K562 (cell line): ENCODE results near the gene FEV. TPM values are rescaled to one million over a fixed set of nuclear protein-coding genes. Genes with fewer than 3 reads are reported as not detected.

Experiments
- ATAC-seq: fragments of 200-7000 bp; cut with Tn5 transposase; 3 replicates; pipeline ENCODE4 v1.9.1; 2020; ENCODE audit warnings: moderate library complexity
- BruUV-seq: library from RNA; stranded (reverse); fragments of 400-500 nt; replicated peaks from 2 replicates; lab custom pipeline; 2021; lab: Mats Ljungman, UMichigan
- CTCF ChIA-PET: fragments of 300-600 bp; formaldehyde crosslinking; extraction: SDS; loops from one replicate; lab custom pipeline; 2021; ENCODE audit warnings: low intra/inter-chr PET ratio; lab: Yijun Ruan, JAX
- POLR2A ChIA-PET: fragments of 300-600, 350-650 bp; sonication (Branson Sonifier 250); formaldehyde crosslinking; extraction: SDS; loops from one replicate; lab custom pipeline; 2021; ENCODE audit warnings: antibody characterized with exemption, inconsistent platforms; lab: Yijun Ruan, JAX
- DNase-seq, 4 experiments: peaks; one replicate each; pipeline versions ENCODE4 v3.0.0 to v3.0.0-alpha.2; 2011 to 2018; ENCODE audit warnings: low spot score in 3 of 4, mixed read lengths in 3 of 4; ENCODE audit errors: extremely low read depth in 1 of 4
- FAIRE-seq: peaks from 2 replicates; lab custom pipeline; 2011; peaks lifted over from hg19 to GRCh38; lab: Jason Lieb, UNC
- H2AFZ ChIP-seq: 2 replicates; pipeline ENCODE4 v1.6.0; 2011; ENCODE audit warnings: low read depth, low read length, control low read depth, inconsistent platforms
- H3K27ac ChIP-seq: fragments of 200-600 bp; 3 replicates; pipeline ENCODE4 v1.8.0; 2011; ENCODE audit warnings: low read depth, mild to moderate bottlenecking, control low read depth, inconsistent platforms, low read length, moderate library complexity, mixed read lengths; ENCODE audit errors: extremely low read depth
- H3K27me3 ChIP-seq, 2 experiments: fragments of 300-600 bp in 1 of 2; 2 replicates in 1 of 2; 3 replicates in 1 of 2; pipeline versions ENCODE4 v1.6.0 to v1.8.0; 2011; ENCODE audit warnings: inconsistent platforms in 2 of 2, low read length in 2 of 2, mild to moderate bottlenecking in 1 of 2, mixed read lengths in 1 of 2, moderate library complexity in 1 of 2; ENCODE audit not compliant: control insufficient read depth in 2 of 2, insufficient read depth in 2 of 2
- H3K36me3 ChIP-seq: fragments of 300-600 bp; 3 replicates; pipeline ENCODE4 v1.8.0; 2011; ENCODE audit warnings: mild to moderate bottlenecking, low read length, inconsistent platforms; ENCODE audit not compliant: control insufficient read depth, insufficient read depth
- H3K4me1 ChIP-seq, 2 experiments: fragments of 200-600 bp in 1 of 2; replicated peaks in 1 of 2; 2 replicates in 1 of 2; 3 replicates in 1 of 2; pipeline versions ENCODE4 v1.5.1 to v1.8.0; 2011; ENCODE audit warnings: inconsistent platforms in 2 of 2, low read length in 2 of 2, mild to moderate bottlenecking in 1 of 2, mixed read lengths in 1 of 2, moderate library complexity in 1 of 2; ENCODE audit not compliant: control insufficient read depth in 2 of 2, insufficient read depth in 2 of 2
- H3K4me2 ChIP-seq: 2 replicates; pipeline ENCODE4 v1.6.1; 2011; ENCODE audit warnings: low read length, control low read depth, inconsistent platforms, mixed read lengths; ENCODE audit not compliant: insufficient read depth
- H3K4me3 ChIP-seq: fragments of 200-600 bp; sonication (generic), shearing (Covaris generic); 2 replicates; pipeline ENCODE4 v1.5.1; 2016; ENCODE audit warnings: control low read depth, inconsistent platforms
- H3K79me2 ChIP-seq: fragments of 200-600 bp; 3 replicates; pipeline ENCODE4 v1.8.0; 2011; ENCODE audit warnings: low read length, inconsistent platforms; ENCODE audit not compliant: control insufficient read depth, insufficient read depth
- H3K9ac ChIP-seq, 2 experiments: 2 replicates each; pipeline versions ENCODE4 v1.6.0 to v1.6.1; 2011; ENCODE audit warnings: low read depth in 2 of 2, low read length in 2 of 2, control low read depth in 1 of 2, inconsistent platforms in 1 of 2, mild to moderate bottlenecking in 1 of 2, mixed read lengths in 1 of 2; ENCODE audit not compliant: insufficient read depth in 1 of 2
- H3K9me1 ChIP-seq: one replicate; pipeline ENCODE4 v1.6.0; 2011; ENCODE audit warnings: inconsistent platforms, mild to moderate bottlenecking, low read length, moderate library complexity; ENCODE audit not compliant: control insufficient read depth, insufficient read depth
- H3K9me3 ChIP-seq: replicated peaks from 2 replicates; pipeline ENCODE4 v1.5.1; 2011; ENCODE audit warnings: low read depth, low read length, inconsistent platforms; ENCODE audit not compliant: control insufficient read depth, insufficient read depth
- H4K20me1 ChIP-seq: replicated peaks from 2 replicates; pipeline ENCODE4 v1.6.1; 2011; ENCODE audit warnings: low read length, inconsistent platforms, mixed read lengths; ENCODE audit not compliant: control insufficient read depth, insufficient read depth
- FOXM1 ChIP-seq, 2 experiments: fragments of 450-650 bp in 1 of 2; sonication (generic) in 1 of 2; formaldehyde crosslinking in 1 of 2; IDR thresholded peaks; 2 replicates each; pipeline versions ENCODE4 v1.6.1 to v1.9.0; 2017 to 2022; ENCODE audit warnings: low read depth in 2 of 2, mild to moderate bottlenecking in 2 of 2, missing genetic modification reagents in 1 of 2, moderate library complexity in 1 of 2
- SOX6 ChIP-seq: fragments of 450-650 bp; IDR thresholded peaks from 2 replicates; pipeline ENCODE4 v1.6.1; 2014; ENCODE audit warnings: mild to moderate bottlenecking
- SP2 ChIP-seq: IDR thresholded peaks from 2 replicates; pipeline ENCODE4 v1.6.1; 2011; ENCODE audit warnings: mild to moderate bottlenecking, low read depth, low read length, moderate library complexity; ENCODE audit not compliant: poor library complexity, severe bottlenecking; ENCODE audit errors: extremely low read depth
- USF2 ChIP-seq: sonication (generic); formaldehyde crosslinking; IDR thresholded peaks from 2 replicates; pipeline ENCODE4 v1.5.0; 2020; ENCODE audit warnings: missing genetic modification reagents
- ZNF239 ChIP-seq: fragments of 250-450 bp; sonication (Bioruptor Pico); IDR thresholded peaks from 2 replicates; pipeline ENCODE4 v1.4.0; 2020; ENCODE audit warnings: mild to moderate bottlenecking
- WGBS: fragments of 100-300 bp; shearing (Covaris generic); methylation state at CpG from one replicate; pipeline ENCODE4 v1.1.6; 2016; ENCODE audit warnings: low coverage, mixed read lengths; ENCODE audit not compliant: insufficient coverage; ENCODE audit errors: missing lambda C conversion rate; 5-methylcytosine and 5-hydroxymethylcytosine counted together
- in situ Hi-C: fragments of 300-500 bp; cut with MboI; formaldehyde crosslinking; loops from 4 replicates; pipeline ENCODE4 v1.15.0; 2018; ENCODE audit warnings: inconsistent platforms, mixed read lengths
- intact Hi-C: fragments of 100-400 bp; cut with micrococcal nuclease; formaldehyde crosslinking; loops from 2 replicates; pipeline ENCODE4 v1.14.2; 2022
- polyA plus RNA-seq, 8 experiments: library from polyadenylated mRNA; depleted of rRNA in 4 of 8; stranded (reverse) in 5 of 8; unstranded in 3 of 8; fragments of >200 nt; fragmentation: Nextera tagmentation in 2 of 8; fragmentation: Illumina TruSeq in 1 of 8; extraction: Ambion mirVana in 2 of 8; extraction: Trizol in 1 of 8; gene quantifications; 2 replicates each; pipeline versions ENCODE4 v1.2.1 to v1.2.3, GENCODE V29; 2011 to 2014; ENCODE audit warnings: inconsistent platforms in 1 of 8, missing spikeins in 1 of 8
- total RNA-seq, 7 experiments: library from RNA; depleted of rRNA in 6 of 7; stranded (reverse); fragments of >200 nt in 6 of 7; fragmentation: Illumina TruSeq in 2 of 7; extraction: Trizol in 2 of 7; gene quantifications; 2 replicates each; pipeline versions ENCODE4 v1.2.1 to v1.2.3, GENCODE V29; 2011 to 2021; ENCODE audit warnings: low replicate concordance in 1 of 7
- TF ChIP-seq, protein P1 (sequence below): fragments of 200-800 bp; sonication (Bioruptor generic); IDR thresholded peaks from 2 replicates; pipeline ENCODE4 v1.6.1; 2017; ENCODE audit warnings: missing genetic modification characterization, missing compliant biosample characterization
- TF ChIP-seq, protein P2 (sequence below): conservative IDR thresholded peaks from 2 replicates; pipeline ENCODE4 v1.6.1; 2011; ENCODE audit warnings: low read depth, mild to moderate bottlenecking, low read length; ENCODE audit not compliant: control insufficient read depth
- TF ChIP-seq, protein P3 (sequence below): fragments of 250-450 bp; sonication (Bioruptor Pico); IDR thresholded peaks from 2 replicates; pipeline ENCODE4 v1.4.0; 2020; ENCODE audit warnings: mild to moderate bottlenecking, moderate library complexity
- TF ChIP-seq, protein P4 (sequence below): fragments of 250-450 bp; sonication (Bioruptor Pico); IDR thresholded peaks from 2 replicates; pipeline ENCODE4 v1.5.0; 2022; ENCODE audit warnings: mild to moderate bottlenecking

The FEV gene
- total and polyA plus RNA-seq, 9 of the 15 experiments (the other 6 are each of a cell fraction or from before 2014, with no cell fraction given), result 0.08 to 1.6 (median 0.62) TPM; not detected in 1

DNA sequence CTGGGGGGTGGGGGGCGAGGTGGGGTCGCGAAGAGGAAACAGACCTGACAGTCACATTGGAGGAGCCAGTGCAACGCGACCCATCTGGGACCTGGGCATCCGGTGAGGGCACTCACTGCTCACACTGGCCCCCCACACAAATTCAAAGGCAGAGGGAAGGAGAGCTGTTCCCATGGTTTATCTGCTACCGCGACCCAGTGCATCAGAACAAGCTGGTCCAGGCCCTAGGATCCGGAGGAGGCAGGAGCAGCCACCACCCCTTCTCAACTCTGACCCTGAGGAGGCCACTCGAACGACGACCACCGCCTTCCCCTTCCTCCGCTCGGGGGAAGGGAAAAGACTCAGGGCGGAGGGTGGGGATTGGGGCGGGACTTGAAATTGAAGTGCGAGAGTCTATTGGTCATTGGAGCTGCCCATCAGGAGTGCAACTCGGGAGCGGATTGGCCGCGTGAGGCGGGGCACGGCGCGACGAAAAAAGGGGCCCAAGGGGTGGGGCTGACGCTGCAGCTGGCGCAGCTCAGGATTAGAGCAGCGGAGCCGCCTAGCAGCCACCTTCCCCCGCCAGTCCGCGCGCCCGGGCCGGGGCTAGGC is 25.7 kb downstream of the FEV start, which contains the start of gene CDK5R2 (continued):
- TF ChIP-seq, protein P1, sequence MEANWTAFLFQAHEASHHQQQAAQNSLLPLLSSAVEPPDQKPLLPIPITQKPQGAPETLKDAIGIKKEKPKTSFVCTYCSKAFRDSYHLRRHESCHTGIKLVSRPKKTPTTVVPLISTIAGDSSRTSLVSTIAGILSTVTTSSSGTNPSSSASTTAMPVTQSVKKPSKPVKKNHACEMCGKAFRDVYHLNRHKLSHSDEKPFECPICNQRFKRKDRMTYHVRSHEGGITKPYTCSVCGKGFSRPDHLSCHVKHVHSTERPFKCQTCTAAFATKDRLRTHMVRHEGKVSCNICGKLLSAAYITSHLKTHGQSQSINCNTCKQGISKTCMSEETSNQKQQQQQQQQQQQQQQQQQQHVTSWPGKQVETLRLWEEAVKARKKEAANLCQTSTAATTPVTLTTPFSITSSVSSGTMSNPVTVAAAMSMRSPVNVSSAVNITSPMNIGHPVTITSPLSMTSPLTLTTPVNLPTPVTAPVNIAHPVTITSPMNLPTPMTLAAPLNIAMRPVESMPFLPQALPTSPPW (CRISPR knock-in tag), result peak; percentile 58; the same call in 1 of the 2 replicates
- TF ChIP-seq, protein P2, sequence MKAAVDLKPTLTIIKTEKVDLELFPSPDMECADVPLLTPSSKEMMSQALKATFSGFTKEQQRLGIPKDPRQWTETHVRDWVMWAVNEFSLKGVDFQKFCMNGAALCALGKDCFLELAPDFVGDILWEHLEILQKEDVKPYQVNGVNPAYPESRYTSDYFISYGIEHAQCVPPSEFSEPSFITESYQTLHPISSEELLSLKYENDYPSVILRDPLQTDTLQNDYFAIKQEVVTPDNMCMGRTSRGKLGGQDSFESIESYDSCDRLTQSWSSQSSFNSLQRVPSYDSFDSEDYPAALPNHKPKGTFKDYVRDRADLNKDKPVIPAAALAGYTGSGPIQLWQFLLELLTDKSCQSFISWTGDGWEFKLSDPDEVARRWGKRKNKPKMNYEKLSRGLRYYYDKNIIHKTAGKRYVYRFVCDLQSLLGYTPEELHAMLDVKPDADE, result no peak
- peak; percentile 67 for TF ChIP-seq SP2
- TF ChIP-seq, all 486 proteins: peak for 16

DNA sequence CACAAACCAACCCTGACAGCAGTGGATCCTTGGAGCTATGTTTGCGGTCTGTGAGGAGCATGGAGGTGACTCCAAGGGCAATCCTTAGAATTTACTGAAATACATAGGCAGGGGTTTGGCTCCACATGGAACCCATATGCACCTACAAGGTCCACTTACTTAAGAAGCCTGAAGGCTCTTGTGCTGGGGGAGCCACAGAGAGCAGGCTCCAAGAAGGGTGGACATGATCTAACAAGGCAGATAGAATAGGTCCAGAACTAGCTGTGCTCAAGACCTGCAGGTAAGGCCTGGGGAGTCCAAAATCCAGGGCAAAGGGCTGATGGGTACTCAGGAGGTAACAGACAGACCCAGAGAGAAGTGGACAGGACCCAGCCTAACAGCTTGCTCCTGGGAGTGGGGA is 26.7 kb downstream of the FEV start:
- Histone ChIP-seq H3K4me3 (no peak overlapping the region), H3K4me2 (no peak overlapping the region), H3K9ac (no peak overlapping the region), H3K27ac (no peak overlapping the region), H3K9me1 (no peaks in the 10 kb centered on the region), H4K20me1 (no peaks in the 10 kb centered on the region), H3K36me3 (no peaks in the 10 kb centered on the region), H2AFZ (no peak overlapping the region), H3K27me3 (peaks cover 7 to 29% of the 10 kb centered on the region in 2 experiments; a peak in 4 of 5 replicates), H3K79me2 (no peaks in the 10 kb centered on the region), H3K4me1 (peaks cover 0 to 34% of the 10 kb centered on the region in 2 experiments; a peak in 2 of 5 replicates), H3K9me3 (no peaks in the 10 kb centered on the region)
- ChIA-PET POLR2A (no interaction called here), CTCF (no interaction called here)
- no peak for DNase-seq
- in situ Hi-C loops, result no loop called here
- 0% methylated on average over 1 of the region's 1 CpG for WGBS
- no TSS peak for BruUV-seq
- FAIRE-seq, result no peak
- no peak for ATAC-seq
- intact Hi-C loops, result no loop called here
- TF ChIP-seq ZNF239 (CRISPR knock-in tag) (no peak), SOX6 (no peak), FOXM1 (IDR thresholded peaks at IDR 0.05; ENCODE audit: low read depth) (no peak), FOXM1 (CRISPR knock-in tag; IDR thresholded peaks at IDR 0.05; ENCODE audit: low read depth) (no peak), USF2 (no peak)
- TF ChIP-seq, protein P3, sequence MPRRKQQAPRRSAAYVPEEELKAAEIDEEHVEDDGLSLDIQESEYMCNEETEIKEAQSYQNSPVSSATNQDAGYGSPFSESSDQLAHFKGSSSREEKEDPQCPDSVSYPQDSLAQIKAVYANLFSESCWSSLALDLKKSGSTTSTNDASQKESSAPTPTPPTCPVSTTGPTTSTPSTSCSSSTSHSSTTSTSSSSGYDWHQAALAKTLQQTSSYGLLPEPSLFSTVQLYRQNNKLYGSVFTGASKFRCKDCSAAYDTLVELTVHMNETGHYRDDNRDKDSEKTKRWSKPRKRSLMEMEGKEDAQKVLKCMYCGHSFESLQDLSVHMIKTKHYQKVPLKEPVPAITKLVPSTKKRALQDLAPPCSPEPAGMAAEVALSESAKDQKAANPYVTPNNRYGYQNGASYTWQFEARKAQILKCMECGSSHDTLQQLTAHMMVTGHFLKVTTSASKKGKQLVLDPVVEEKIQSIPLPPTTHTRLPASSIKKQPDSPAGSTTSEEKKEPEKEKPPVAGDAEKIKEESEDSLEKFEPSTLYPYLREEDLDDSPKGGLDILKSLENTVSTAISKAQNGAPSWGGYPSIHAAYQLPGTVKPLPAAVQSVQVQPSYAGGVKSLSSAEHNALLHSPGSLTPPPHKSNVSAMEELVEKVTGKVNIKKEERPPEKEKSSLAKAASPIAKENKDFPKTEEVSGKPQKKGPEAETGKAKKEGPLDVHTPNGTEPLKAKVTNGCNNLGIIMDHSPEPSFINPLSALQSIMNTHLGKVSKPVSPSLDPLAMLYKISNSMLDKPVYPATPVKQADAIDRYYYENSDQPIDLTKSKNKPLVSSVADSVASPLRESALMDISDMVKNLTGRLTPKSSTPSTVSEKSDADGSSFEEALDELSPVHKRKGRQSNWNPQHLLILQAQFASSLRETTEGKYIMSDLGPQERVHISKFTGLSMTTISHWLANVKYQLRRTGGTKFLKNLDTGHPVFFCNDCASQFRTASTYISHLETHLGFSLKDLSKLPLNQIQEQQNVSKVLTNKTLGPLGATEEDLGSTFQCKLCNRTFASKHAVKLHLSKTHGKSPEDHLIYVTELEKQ, result no peak
- TF ChIP-seq, protein P4, sequence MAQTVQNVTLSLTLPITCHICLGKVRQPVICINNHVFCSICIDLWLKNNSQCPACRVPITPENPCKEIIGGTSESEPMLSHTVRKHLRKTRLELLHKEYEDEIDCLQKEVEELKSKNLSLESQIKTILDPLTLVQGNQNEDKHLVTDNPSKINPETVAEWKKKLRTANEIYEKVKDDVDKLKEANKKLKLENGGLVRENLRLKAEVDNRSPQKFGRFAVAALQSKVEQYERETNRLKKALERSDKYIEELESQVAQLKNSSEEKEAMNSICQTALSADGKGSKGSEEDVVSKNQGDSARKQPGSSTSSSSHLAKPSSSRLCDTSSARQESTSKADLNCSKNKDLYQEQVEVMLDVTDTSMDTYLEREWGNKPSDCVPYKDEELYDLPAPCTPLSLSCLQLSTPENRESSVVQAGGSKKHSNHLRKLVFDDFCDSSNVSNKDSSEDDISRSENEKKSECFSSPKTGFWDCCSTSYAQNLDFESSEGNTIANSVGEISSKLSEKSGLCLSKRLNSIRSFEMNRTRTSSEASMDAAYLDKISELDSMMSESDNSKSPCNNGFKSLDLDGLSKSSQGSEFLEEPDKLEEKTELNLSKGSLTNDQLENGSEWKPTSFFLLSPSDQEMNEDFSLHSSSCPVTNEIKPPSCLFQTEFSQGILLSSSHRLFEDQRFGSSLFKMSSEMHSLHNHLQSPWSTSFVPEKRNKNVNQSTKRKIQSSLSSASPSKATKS, result no peak
